Lower leg skin (tissue), 3 donors: Measurements from ENCODE around the gene FAM200C.

Source experiments
- POLR2A ChIP-seq, 2 donors: fragments of 450-650 bp; IDR thresholded peaks; one replicate each; pipeline ENCODE4 v1.6.1; 2016 to 2017; ENCODE audit warnings: antibody characterized with exemption in 2 of 2, mild to moderate bottlenecking in 1 of 2, moderate library complexity in 1 of 2
- TF ChIP-seq, protein P1 (sequence below), 3 donors: fragments of 450-650 bp; IDR thresholded peaks; one replicate each; pipeline ENCODE4 v1.5.1; 2016; ENCODE audit warnings: antibody characterized with exemption in 3 of 3, mild to moderate bottlenecking in 3 of 3, moderate library complexity in 2 of 3

DNA sequence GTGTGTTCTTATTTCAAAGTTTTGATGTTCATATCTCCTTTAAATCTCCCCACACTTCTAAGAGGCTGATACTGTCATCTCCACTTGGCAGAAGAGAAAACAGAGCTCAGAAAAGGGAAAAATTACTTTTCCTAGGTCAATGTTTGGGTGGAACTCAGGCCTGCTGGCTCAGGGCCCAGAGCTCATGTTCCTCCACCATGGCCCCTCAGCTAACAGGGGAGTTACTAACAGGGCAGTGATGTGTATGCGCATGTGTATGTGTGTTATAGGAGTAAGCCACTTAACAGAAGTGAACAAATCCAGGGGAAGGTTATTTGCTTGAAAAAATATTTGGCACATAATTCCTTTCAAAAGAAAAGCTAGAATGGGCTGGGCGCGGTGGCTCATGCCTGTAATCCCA is 32.0 kb downstream of the FAM200C start:
- TF ChIP-seq, protein P1, sequence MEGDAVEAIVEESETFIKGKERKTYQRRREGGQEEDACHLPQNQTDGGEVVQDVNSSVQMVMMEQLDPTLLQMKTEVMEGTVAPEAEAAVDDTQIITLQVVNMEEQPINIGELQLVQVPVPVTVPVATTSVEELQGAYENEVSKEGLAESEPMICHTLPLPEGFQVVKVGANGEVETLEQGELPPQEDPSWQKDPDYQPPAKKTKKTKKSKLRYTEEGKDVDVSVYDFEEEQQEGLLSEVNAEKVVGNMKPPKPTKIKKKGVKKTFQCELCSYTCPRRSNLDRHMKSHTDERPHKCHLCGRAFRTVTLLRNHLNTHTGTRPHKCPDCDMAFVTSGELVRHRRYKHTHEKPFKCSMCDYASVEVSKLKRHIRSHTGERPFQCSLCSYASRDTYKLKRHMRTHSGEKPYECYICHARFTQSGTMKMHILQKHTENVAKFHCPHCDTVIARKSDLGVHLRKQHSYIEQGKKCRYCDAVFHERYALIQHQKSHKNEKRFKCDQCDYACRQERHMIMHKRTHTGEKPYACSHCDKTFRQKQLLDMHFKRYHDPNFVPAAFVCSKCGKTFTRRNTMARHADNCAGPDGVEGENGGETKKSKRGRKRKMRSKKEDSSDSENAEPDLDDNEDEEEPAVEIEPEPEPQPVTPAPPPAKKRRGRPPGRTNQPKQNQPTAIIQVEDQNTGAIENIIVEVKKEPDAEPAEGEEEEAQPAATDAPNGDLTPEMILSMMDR (IDR thresholded peaks at IDR 0.05) = no peak
- TF ChIP-seq POLR2A (IDR thresholded peaks at IDR 0.05) = no peak
